ENCODE results near the gene PROM1. TPM values are rescaled to one million over a fixed set of nuclear protein-coding genes. Genes with fewer than 3 reads are reported as not detected.

Gene PROM1
- total and polyA plus RNA-seq, 2 experiments from 2014 or later: 14.3 to 30.8 TPM

GRCh38 chr4:15953625-15954024 is 130.2 kb downstream of the PROM1 start:
- H2AFZ ChIP-seq: no peak overlapping the region
- WGBS (ENCODE audit: low lambda C conversion rate, missing lambda C conversion rate): 60% methylated on average over 5 of the region's 5 CpGs
- no peak overlapping the region for H3K4me2 ChIP-seq
- no peak for DNase-seq (ENCODE audit: low spot score)
- H3K4me1 ChIP-seq (ENCODE audit: insufficient read depth): no peaks in the 10 kb centered on the region
- no peaks in the 10 kb centered on the region for H4K20me1 ChIP-seq (ENCODE audit: insufficient read depth, poor library complexity, severe bottlenecking)
- no peaks in the 10 kb centered on the region for H3K36me3 ChIP-seq (replicated peaks; ENCODE audit: insufficient read depth, low read depth)
- TF ChIP-seq, protein P1, sequence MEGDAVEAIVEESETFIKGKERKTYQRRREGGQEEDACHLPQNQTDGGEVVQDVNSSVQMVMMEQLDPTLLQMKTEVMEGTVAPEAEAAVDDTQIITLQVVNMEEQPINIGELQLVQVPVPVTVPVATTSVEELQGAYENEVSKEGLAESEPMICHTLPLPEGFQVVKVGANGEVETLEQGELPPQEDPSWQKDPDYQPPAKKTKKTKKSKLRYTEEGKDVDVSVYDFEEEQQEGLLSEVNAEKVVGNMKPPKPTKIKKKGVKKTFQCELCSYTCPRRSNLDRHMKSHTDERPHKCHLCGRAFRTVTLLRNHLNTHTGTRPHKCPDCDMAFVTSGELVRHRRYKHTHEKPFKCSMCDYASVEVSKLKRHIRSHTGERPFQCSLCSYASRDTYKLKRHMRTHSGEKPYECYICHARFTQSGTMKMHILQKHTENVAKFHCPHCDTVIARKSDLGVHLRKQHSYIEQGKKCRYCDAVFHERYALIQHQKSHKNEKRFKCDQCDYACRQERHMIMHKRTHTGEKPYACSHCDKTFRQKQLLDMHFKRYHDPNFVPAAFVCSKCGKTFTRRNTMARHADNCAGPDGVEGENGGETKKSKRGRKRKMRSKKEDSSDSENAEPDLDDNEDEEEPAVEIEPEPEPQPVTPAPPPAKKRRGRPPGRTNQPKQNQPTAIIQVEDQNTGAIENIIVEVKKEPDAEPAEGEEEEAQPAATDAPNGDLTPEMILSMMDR (IDR thresholded peaks at IDR 0.05; ENCODE audit: poor library complexity): no peak
- no peak for TF ChIP-seq EZH2phosphoT487 (IDR thresholded peaks at IDR 0.05; ENCODE audit: low read depth, severe bottlenecking, unreplicated experiment)
- TF ChIP-seq EZH2 (IDR thresholded peaks at IDR 0.05; ENCODE audit: borderline replicate concordance): no peak
- no peaks in the 10 kb centered on the region for H3K9me2 ChIP-seq (replicated peaks; ENCODE audit: insufficient read depth)
- H3K79me2 ChIP-seq: no peaks in the 10 kb centered on the region
- H3K27me3 ChIP-seq: no peaks in the 10 kb centered on the region
- H3K4me3 ChIP-seq: no peak overlapping the region
- H3K9me3 ChIP-seq (ENCODE audit: low read depth): no peaks in the 10 kb centered on the region
- no peak overlapping the region for H3K27ac ChIP-seq

- Histone ChIP-seq H3K4me3 (no peak overlapping the region), H3K27ac (no peak overlapping the region), H3K36me3 (replicated peaks; ENCODE audit: insufficient read depth, low read depth) (no peaks in the 10 kb centered on the region), H3K4me1 (ENCODE audit: insufficient read depth) (no peaks in the 10 kb centered on the region), H3K79me2 (no peaks in the 10 kb centered on the region), H3K9me3 (ENCODE audit: low read depth) (no peaks in the 10 kb centered on the region), H3K27me3 (no peaks in the 10 kb centered on the region), H4K20me1 (ENCODE audit: insufficient read depth, poor library complexity, severe bottlenecking) (no peaks in the 10 kb centered on the region), H2AFZ (no peak overlapping the region), H3K4me2 (no peak overlapping the region), H3K9me2 (replicated peaks; ENCODE audit: insufficient read depth) (no peaks in the 10 kb centered on the region)
- DNase-seq (ENCODE audit: low spot score): no peak
- TF ChIP-seq, protein P1 (IDR thresholded peaks at IDR 0.05; ENCODE audit: poor library complexity): no peak
- TF ChIP-seq EZH2phosphoT487 (IDR thresholded peaks at IDR 0.05; ENCODE audit: low read depth, severe bottlenecking, unreplicated experiment) (no peak), EZH2 (IDR thresholded peaks at IDR 0.05; ENCODE audit: borderline replicate concordance) (no peak)
Observed at GRCh38 chr4:15951781-15952180, 132.0 kb downstream of the PROM1 start.

DNA sequence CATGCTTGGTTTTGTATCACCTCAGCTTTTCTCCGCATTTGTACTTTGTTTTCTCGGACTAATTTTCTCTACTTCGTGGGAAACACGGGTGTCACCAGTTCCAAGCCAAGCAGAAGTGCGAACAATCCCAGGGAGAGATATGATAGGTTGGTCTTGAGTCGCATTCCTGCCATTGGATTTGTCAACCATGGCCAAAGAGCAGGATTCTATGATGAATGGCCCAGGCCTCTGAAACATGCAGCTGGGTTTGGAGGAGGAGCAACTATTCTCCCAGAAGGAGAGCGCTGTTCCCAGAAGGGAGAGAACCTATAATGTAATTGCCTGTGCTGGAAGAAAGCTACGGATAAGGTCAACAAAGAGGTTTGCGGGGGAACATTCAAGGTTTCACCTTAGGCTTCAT is 135.0 kb downstream of the PROM1 start:
- H3K36me3 ChIP-seq (replicated peaks; ENCODE audit: insufficient read depth, low read depth): no peaks in the 10 kb centered on the region
- no peak for DNase-seq (ENCODE audit: low spot score)
- WGBS (ENCODE audit: low lambda C conversion rate, missing lambda C conversion rate): 90% methylated on average over 9 of the region's 9 CpGs
- no peaks in the 10 kb centered on the region for H3K9me2 ChIP-seq (replicated peaks; ENCODE audit: insufficient read depth)
- no peaks in the 10 kb centered on the region for H4K20me1 ChIP-seq (ENCODE audit: insufficient read depth, poor library complexity, severe bottlenecking)
- H3K9me3 ChIP-seq (ENCODE audit: low read depth): no peaks in the 10 kb centered on the region
- no peaks in the 10 kb centered on the region for H3K79me2 ChIP-seq
- no peak overlapping the region for H3K27ac ChIP-seq
- H3K4me2 ChIP-seq: no peak overlapping the region
- H3K4me3 ChIP-seq: no peak overlapping the region
- no peaks in the 10 kb centered on the region for H3K27me3 ChIP-seq
- no peak overlapping the region for H2AFZ ChIP-seq
- H3K4me1 ChIP-seq (ENCODE audit: insufficient read depth): no peaks in the 10 kb centered on the region
- TF ChIP-seq EZH2phosphoT487 (IDR thresholded peaks at IDR 0.05; ENCODE audit: low read depth, severe bottlenecking, unreplicated experiment): no peak
- TF ChIP-seq, protein P1 (IDR thresholded peaks at IDR 0.05; ENCODE audit: poor library complexity): no peak
- TF ChIP-seq EZH2 (IDR thresholded peaks at IDR 0.05; ENCODE audit: borderline replicate concordance): no peak

DNA sequence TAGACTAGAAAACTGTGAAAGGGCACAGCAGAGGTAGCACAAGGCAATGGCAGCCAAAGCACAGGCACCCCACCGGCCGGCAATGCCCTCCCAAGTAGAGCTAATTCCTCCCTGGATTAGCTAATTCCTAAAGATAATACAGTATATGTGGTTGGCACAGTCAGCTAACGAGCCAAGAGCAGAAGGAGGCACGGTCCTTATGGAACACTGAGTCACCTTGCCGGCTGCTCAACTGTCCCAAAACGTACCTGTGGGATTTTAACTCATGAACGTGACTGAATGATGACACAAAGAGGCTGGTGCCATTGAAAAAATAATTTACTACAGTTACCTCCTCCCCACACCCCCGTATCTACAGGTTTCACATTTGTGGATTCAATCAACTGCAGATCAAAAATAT is 136.1 kb downstream of the PROM1 start:
- H3K27me3 ChIP-seq: no peaks in the 10 kb centered on the region
- no peak for DNase-seq (ENCODE audit: low spot score)
- H4K20me1 ChIP-seq (ENCODE audit: insufficient read depth, poor library complexity, severe bottlenecking): no peaks in the 10 kb centered on the region
- H3K9me2 ChIP-seq (replicated peaks; ENCODE audit: insufficient read depth): no peaks in the 10 kb centered on the region
- no peak overlapping the region for H3K4me2 ChIP-seq
- TF ChIP-seq EZH2 (IDR thresholded peaks at IDR 0.05; ENCODE audit: borderline replicate concordance): no peak
- TF ChIP-seq, protein P1 (IDR thresholded peaks at IDR 0.05; ENCODE audit: poor library complexity): no peak
- no peak for TF ChIP-seq EZH2phosphoT487 (IDR thresholded peaks at IDR 0.05; ENCODE audit: low read depth, severe bottlenecking, unreplicated experiment)
- H3K4me1 ChIP-seq (ENCODE audit: insufficient read depth): no peaks in the 10 kb centered on the region
- 93% methylated on average over 8 of the region's 8 CpGs for whole genome bisulfite sequencing (ENCODE audit: low lambda C conversion rate, missing lambda C conversion rate)
- no peak overlapping the region for H2AFZ ChIP-seq
- H3K4me3 ChIP-seq: no peak overlapping the region
- no peaks in the 10 kb centered on the region for H3K9me3 ChIP-seq (ENCODE audit: low read depth)
- no peaks in the 10 kb centered on the region for H3K79me2 ChIP-seq
- H3K36me3 ChIP-seq (replicated peaks; ENCODE audit: insufficient read depth, low read depth): no peaks in the 10 kb centered on the region
- no peak overlapping the region for H3K27ac ChIP-seq
